ENCODE results near the gene CAMK1D.

Gene CAMK1D

GRCh38 chr10:12649012-12649584, 299.8 kb downstream of the CAMK1D start:
- H3K4me3 ChIP-seq (ENCODE audit: low read length): no peak overlapping the region
- no peak for TF ChIP-seq ZNF274 (IDR thresholded peaks at IDR 0.05; ENCODE audit: low read depth, low read length)

GRCh38 chr10:12650122-12650521, 300.8 kb downstream of the CAMK1D start:
- no peak for TF ChIP-seq ZNF274 (IDR thresholded peaks at IDR 0.05; ENCODE audit: low read depth, low read length)
- no peak overlapping the region for H3K4me3 ChIP-seq (ENCODE audit: low read length)

GRCh38 chr10:12650538-12651298, 301.4 kb downstream of the CAMK1D start:
- no peak for TF ChIP-seq ZNF274 (IDR thresholded peaks at IDR 0.05; ENCODE audit: low read depth, low read length)
- H3K4me3 ChIP-seq (ENCODE audit: low read length): no peak overlapping the region

GRCh38 chr10:12655940-12656339, 306.6 kb downstream of the CAMK1D start:
- no peak overlapping the region for H3K4me3 ChIP-seq (ENCODE audit: low read length)
- no peak for TF ChIP-seq ZNF274 (IDR thresholded peaks at IDR 0.05; ENCODE audit: low read depth, low read length)

GRCh38 chr10:12656518-12657142, 307.3 kb downstream of the CAMK1D start:
- no peak for TF ChIP-seq ZNF274 (IDR thresholded peaks at IDR 0.05; ENCODE audit: low read depth, low read length)
- H3K4me3 ChIP-seq (ENCODE audit: low read length): no peak overlapping the region

- H3K4me3 ChIP-seq (ENCODE audit: low read length): no peak overlapping the region
- TF ChIP-seq ZNF274 (IDR thresholded peaks at IDR 0.05; ENCODE audit: low read depth, low read length): no peak
Observed at GRCh38 chr10:12657489-12657888, 308.1 kb downstream of the CAMK1D start.

- TF ChIP-seq ZNF274 (IDR thresholded peaks at IDR 0.05; ENCODE audit: low read depth, low read length): no peak
- H3K4me3 ChIP-seq (ENCODE audit: low read length): no peak overlapping the region
Observed at GRCh38 chr10:12658526-12658925, 309.2 kb downstream of the CAMK1D start.

- no peak overlapping the region for H3K4me3 ChIP-seq (ENCODE audit: low read length)
- TF ChIP-seq ZNF274 (IDR thresholded peaks at IDR 0.05; ENCODE audit: low read depth, low read length): no peak
Observed at GRCh38 chr10:12659706-12660105, 310.4 kb downstream of the CAMK1D start.

- no peak for TF ChIP-seq ZNF274 (IDR thresholded peaks at IDR 0.05; ENCODE audit: low read depth, low read length)
- H3K4me3 ChIP-seq (ENCODE audit: low read length): no peak overlapping the region
Observed at GRCh38 chr10:12660812-12661211, 311.5 kb downstream of the CAMK1D start.

- TF ChIP-seq ZNF274 (IDR thresholded peaks at IDR 0.05; ENCODE audit: low read depth, low read length): no peak
- no peak overlapping the region for H3K4me3 ChIP-seq (ENCODE audit: low read length)
Observed at GRCh38 chr10:12661671-12662070, 312.3 kb downstream of the CAMK1D start.

GRCh38 chr10:12663863-12664262, 314.5 kb downstream of the CAMK1D start:
- no peak for TF ChIP-seq ZNF274 (IDR thresholded peaks at IDR 0.05; ENCODE audit: low read depth, low read length)
- no peak overlapping the region for H3K4me3 ChIP-seq (ENCODE audit: low read length)

- no peak for TF ChIP-seq ZNF274 (IDR thresholded peaks at IDR 0.05; ENCODE audit: low read depth, low read length)
- no peak overlapping the region for H3K4me3 ChIP-seq (ENCODE audit: low read length)
Observed at GRCh38 chr10:12665501-12665900, 316.2 kb downstream of the CAMK1D start.

- no peak for TF ChIP-seq ZNF274 (IDR thresholded peaks at IDR 0.05; ENCODE audit: low read depth, low read length)
- H3K4me3 ChIP-seq (ENCODE audit: low read length): no peak overlapping the region
Observed at GRCh38 chr10:12667052-12667451, 317.7 kb downstream of the CAMK1D start.

- TF ChIP-seq ZNF274 (IDR thresholded peaks at IDR 0.05; ENCODE audit: low read depth, low read length): no peak
Observed at GRCh38 chr10:12668634-12669033, 319.3 kb downstream of the CAMK1D start.

GRCh38 chr10:12670004-12670403, 320.7 kb downstream of the CAMK1D start:
- no peak for TF ChIP-seq ZNF274 (IDR thresholded peaks at IDR 0.05; ENCODE audit: low read depth, low read length)
- H3K4me3 ChIP-seq (ENCODE audit: low read length): no peak overlapping the region

More at GRCh38 chr10:12668634-12669033, 319.3 kb downstream of the CAMK1D start:
- H3K4me3 ChIP-seq (ENCODE audit: low read length): no peak overlapping the region

Measured in GM08714 (cell line).